Measurements from ENCODE around the gene PIN1. TPM values are rescaled to one million over a fixed set of nuclear protein-coding genes. Genes with fewer than 3 reads are reported as not detected.

The PIN1 gene
- total and polyA plus RNA-seq, 2 of the 8 experiments (the other 6 are each of a cell fraction or from before 2014, with no cell fraction given): 78.3 to 90.8 TPM

DNA sequence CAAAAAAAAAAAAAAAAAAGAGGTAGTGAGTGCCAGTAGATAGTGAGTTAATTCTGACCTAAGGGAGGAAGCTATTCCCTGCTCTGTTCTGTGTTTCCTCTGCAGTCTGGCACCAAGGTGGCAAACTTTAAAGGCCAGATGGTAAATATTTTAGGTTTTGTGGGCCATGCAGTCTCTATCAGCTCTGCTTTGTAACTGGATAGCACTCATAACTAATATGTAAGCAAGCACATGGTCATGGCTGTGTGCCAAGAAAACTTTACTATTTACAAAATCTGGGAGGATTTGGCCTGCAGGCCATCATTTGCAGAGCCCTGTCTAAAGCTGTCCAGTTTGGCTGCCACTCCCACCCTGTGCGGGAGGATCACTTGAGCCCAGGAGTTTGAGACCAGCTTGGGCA lies 4.3 kb downstream of the PIN1 start (continued):
- TF ChIP-seq CBX8 (IDR thresholded peaks at IDR 0.05; ENCODE audit: borderline replicate concordance, low read depth, low read length) (no peak), RAD21 (IDR thresholded peaks at IDR 0.05 in 1 of 2, conservative IDR thresholded peaks at IDR 0.05 in 1 of 2; ENCODE audit: low read depth in 2 of 2, low read length in 2 of 2) (no peak), EP300 (IDR thresholded peaks at IDR 0.05; ENCODE audit: borderline replicate concordance in 1 of 2, low read depth in 2 of 2, low read length in 2 of 2) (no peak), YY1 (IDR thresholded peaks at IDR 0.05; ENCODE audit: low read depth, low read length) (no peak), CHD1 (IDR thresholded peaks at IDR 0.05; ENCODE audit: low read depth, low read length) (no peak)
